ENCODE measurements around the gene CCRL2. TPM values are rescaled to one million over a fixed set of nuclear protein-coding genes. Genes with fewer than 3 reads are reported as not detected.

CCRL2 gene
- total and polyA plus RNA-seq, 8 donors, result 0.24 to 2.2 (median 0.82) TPM

- intact Hi-C loops (cut with DNase I), result no loop called here
- Histone ChIP-seq H3K27me3 (no peaks in the 10 kb centered on the region), H3K4me1 (no peaks in the 10 kb centered on the region), H3K9me3 (no peaks in the 10 kb centered on the region), H3K4me3 (no peak overlapping the region), H3K36me3 (no peaks in the 10 kb centered on the region), H3K27ac (no peak overlapping the region)
- TF ChIP-seq CTCF (IDR thresholded peaks at IDR 0.05), result no peak
- 71 to 73% methylated on average over 7 of the region's 7 CpGs for WGBS, 2 donors
- DNase-seq (no peak), ATAC-seq (no peak), FAIRE-seq (no peak)
Measured at GRCh38 chr3:46453526-46454208, 46.6 kb downstream of the CCRL2 start.

- no peak for ATAC-seq
Measured at GRCh38 chr3:46454209-46454595, 47.1 kb downstream of the CCRL2 start.

GRCh38 chr3:46454606-46455005 is 47.5 kb downstream of the CCRL2 start:
- ATAC-seq (no peak), FAIRE-seq (no peak), DNase-seq (no peak)
- intact Hi-C loops (cut with DNase I), result no loop called here
- TF ChIP-seq CTCF (IDR thresholded peaks at IDR 0.05), result no peak
- no peak overlapping the region for H3K27ac ChIP-seq
- H3K4me1 ChIP-seq, result no peaks in the 10 kb centered on the region
- no peaks in the 10 kb centered on the region for H3K27me3 ChIP-seq
- WGBS, 2 donors, result 78 to 81% methylated on average over 7 of the region's 7 CpGs
- no peak overlapping the region for H3K4me3 ChIP-seq
- H3K36me3 ChIP-seq, result no peaks in the 10 kb centered on the region
- H3K9me3 ChIP-seq, result no peaks in the 10 kb centered on the region

More at GRCh38 chr3:46454209-46454595, 47.1 kb downstream of the CCRL2 start:
- Histone ChIP-seq H3K4me1 (no peaks in the 10 kb centered on the region), H3K27ac (no peak overlapping the region), H3K4me3 (no peak overlapping the region), H3K9me3 (no peaks in the 10 kb centered on the region), H3K36me3 (no peaks in the 10 kb centered on the region), H3K27me3 (no peaks in the 10 kb centered on the region)
- intact Hi-C loops (cut with DNase I), result no loop called here
- no peak for DNase-seq
- FAIRE-seq, result no peak
- WGBS, 2 donors, result 53 to 57% methylated on average over 3 of the region's 3 CpGs
- TF ChIP-seq CTCF (IDR thresholded peaks at IDR 0.05), result no peak

- ATAC-seq (no peak), DNase-seq (no peak), FAIRE-seq (no peak)
- Histone ChIP-seq H3K36me3 (no peaks in the 10 kb centered on the region), H3K4me1 (no peaks in the 10 kb centered on the region), H3K9me3 (no peaks in the 10 kb centered on the region), H3K27me3 (no peaks in the 10 kb centered on the region), H3K27ac (no peak overlapping the region), H3K4me3 (no peak overlapping the region)
- intact Hi-C loops (cut with DNase I), result no loop called here
- 86 to 88% methylated on average over 21 of the region's 21 CpGs for WGBS, 2 donors
- TF ChIP-seq CTCF (IDR thresholded peaks at IDR 0.05), result no peak
Measured at GRCh38 chr3:46455231-46456115, 48.4 kb downstream of the CCRL2 start.

- ATAC-seq (no peak), FAIRE-seq (no peak), DNase-seq (no peak)
- Histone ChIP-seq H3K4me3 (no peak overlapping the region), H3K36me3 (no peaks in the 10 kb centered on the region), H3K4me1 (no peaks in the 10 kb centered on the region), H3K27me3 (no peaks in the 10 kb centered on the region), H3K9me3 (no peaks in the 10 kb centered on the region), H3K27ac (no peak overlapping the region)
- intact Hi-C loops (cut with DNase I), result no loop called here
- TF ChIP-seq CTCF (IDR thresholded peaks at IDR 0.05), result no peak
- whole genome bisulfite sequencing, 2 donors, result 92% methylated on average over 14 of the region's 14 CpGs
Measured at GRCh38 chr3:46456118-46456517, 49.1 kb downstream of the CCRL2 start.
